ENCODE measurements around the gene INO80D.

The INO80D gene

GRCh38 chr2:205957452-205958154, 128.4 kb downstream of the INO80D start:
- no peak overlapping the region for H3K27ac ChIP-seq (replicated peaks)
- TF ChIP-seq GABPA (IDR thresholded peaks at IDR 0.05; ENCODE audit: low read depth) (no peak), CTCF (IDR thresholded peaks at IDR 0.05; ENCODE audit: insufficient read depth, low read length) (no peak), REST (IDR thresholded peaks at IDR 0.05; ENCODE audit: insufficient replicate concordance, low read depth) (no peak), POLR2AphosphoS5 (IDR thresholded peaks at IDR 0.05; ENCODE audit: low read depth) (no peak), SPI1 (IDR thresholded peaks at IDR 0.05; ENCODE audit: borderline replicate concordance, low read depth) (no peak)
- DNase-seq (ENCODE audit: low read depth in 1 of 2, low spot score in 1 of 2): no peak

GRCh38 chr2:205954707-205955106, 131.3 kb downstream of the INO80D start:
- no peak for DNase-seq (ENCODE audit: low read depth in 1 of 2, low spot score in 1 of 2)
- H3K27ac ChIP-seq (replicated peaks): no peak overlapping the region
- no peak for TF ChIP-seq CTCF (IDR thresholded peaks at IDR 0.05; ENCODE audit: insufficient read depth, low read length)
- TF ChIP-seq REST (IDR thresholded peaks at IDR 0.05; ENCODE audit: insufficient replicate concordance, low read depth): no peak
- no peak for TF ChIP-seq POLR2AphosphoS5 (IDR thresholded peaks at IDR 0.05; ENCODE audit: low read depth)
- TF ChIP-seq GABPA (IDR thresholded peaks at IDR 0.05; ENCODE audit: low read depth): no peak
- TF ChIP-seq SPI1 (IDR thresholded peaks at IDR 0.05; ENCODE audit: borderline replicate concordance, low read depth): no peak
- H3K4me3 ChIP-seq (replicated peaks; ENCODE audit: insufficient read depth, low read length): no peak overlapping the region
- no peaks in the 10 kb centered on the region for H3K27me3 ChIP-seq (ENCODE audit: insufficient read depth, poor library complexity, severe bottlenecking)

More at GRCh38 chr2:205957452-205958154, 128.4 kb downstream of the INO80D start:
- no peaks in the 10 kb centered on the region for H3K27me3 ChIP-seq (ENCODE audit: insufficient read depth, poor library complexity, severe bottlenecking)
- no peak overlapping the region for H3K4me3 ChIP-seq (replicated peaks; ENCODE audit: insufficient read depth, low read length)

- no peak for TF ChIP-seq POLR2AphosphoS5 (IDR thresholded peaks at IDR 0.05; ENCODE audit: low read depth)
- no peak for TF ChIP-seq CTCF (IDR thresholded peaks at IDR 0.05; ENCODE audit: insufficient read depth, low read length)
- no peak for TF ChIP-seq REST (IDR thresholded peaks at IDR 0.05; ENCODE audit: insufficient replicate concordance, low read depth)
- TF ChIP-seq GABPA (IDR thresholded peaks at IDR 0.05; ENCODE audit: low read depth): no peak
- no peak for TF ChIP-seq SPI1 (IDR thresholded peaks at IDR 0.05; ENCODE audit: borderline replicate concordance, low read depth)
- no peak overlapping the region for H3K27ac ChIP-seq (replicated peaks)
- no peak overlapping the region for H3K4me3 ChIP-seq (replicated peaks; ENCODE audit: insufficient read depth, low read length)
- H3K27me3 ChIP-seq (ENCODE audit: insufficient read depth, poor library complexity, severe bottlenecking): no peaks in the 10 kb centered on the region
- DNase-seq (ENCODE audit: low read depth in 1 of 2, low spot score in 1 of 2): no peak
These were observed 133.7 kb downstream of the INO80D start for GRCh38 chr2:205952282-205952681.
